ENCODE measurements around the gene MEG3.
"Not testable (repeated sequence)": the region's sequence is repeated elsewhere in the genome, so short reads cannot be mapped to it uniquely, and the experiment has no call there.

The MEG3 gene

DNA sequence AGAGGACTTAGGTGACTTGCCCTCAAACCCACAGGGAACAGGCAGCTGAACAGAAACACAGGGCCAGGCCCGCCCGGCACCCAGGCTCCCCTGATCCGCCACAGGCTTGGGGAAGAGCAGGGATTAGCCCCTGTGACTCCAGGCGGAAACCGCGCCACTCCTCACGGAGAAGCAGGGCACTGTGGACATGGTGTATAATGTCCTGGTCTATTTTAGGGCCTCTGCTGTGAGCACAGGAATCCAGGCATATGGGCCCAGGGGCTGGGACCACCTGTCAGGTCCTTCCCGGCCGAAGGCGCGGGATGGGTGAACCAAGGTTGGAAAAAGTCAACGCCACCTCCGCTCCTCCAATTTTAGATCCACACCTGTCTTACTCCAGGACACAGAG, 34.6 kb upstream of the MEG3 start:
- Histone ChIP-seq H3K4me1 (ENCODE audit: control insufficient read depth, insufficient read depth, low read length) (no peaks in the 10 kb centered on the region), H3K4me3 (ENCODE audit: low read length) (no peak overlapping the region), H3K9ac (ENCODE audit: low read length) (no peak overlapping the region), H3K27me3 (ENCODE audit: control insufficient read depth, insufficient read depth, low read length) (no peaks in the 10 kb centered on the region), H3K27ac (ENCODE audit: low read depth, low read length) (no peak overlapping the region), H3K36me3 (ENCODE audit: control insufficient read depth, insufficient read depth, low read length) (no peaks in the 10 kb centered on the region)

DNA sequence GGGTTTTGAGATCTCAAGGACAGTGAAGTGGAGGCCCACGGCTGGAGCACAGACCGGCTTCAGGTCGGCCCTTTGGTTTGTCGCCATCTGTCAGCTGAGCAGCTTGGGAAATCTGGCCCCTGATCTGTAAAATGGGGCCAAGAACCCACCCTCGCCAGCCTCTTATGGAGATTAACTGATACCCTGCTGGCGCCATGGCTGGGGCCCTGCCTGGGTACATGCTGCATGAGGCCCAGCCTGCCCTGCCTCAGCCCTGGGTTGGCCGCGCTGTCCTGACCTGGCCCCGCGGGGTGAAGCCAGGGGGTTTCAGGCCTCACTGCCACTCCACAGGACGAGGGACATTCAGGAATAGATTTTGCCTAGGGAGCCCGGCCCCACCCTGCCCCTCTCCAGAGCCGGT, 33.9 kb upstream of the MEG3 start:
- Histone ChIP-seq H3K4me3 (ENCODE audit: low read length) (no peak overlapping the region), H3K4me1 (ENCODE audit: control insufficient read depth, insufficient read depth, low read length) (no peaks in the 10 kb centered on the region), H3K36me3 (ENCODE audit: control insufficient read depth, insufficient read depth, low read length) (no peaks in the 10 kb centered on the region), H3K27ac (ENCODE audit: low read depth, low read length) (no peak overlapping the region), H3K9ac (ENCODE audit: low read length) (no peak overlapping the region), H3K27me3 (ENCODE audit: control insufficient read depth, insufficient read depth, low read length) (no peaks in the 10 kb centered on the region)

DNA sequence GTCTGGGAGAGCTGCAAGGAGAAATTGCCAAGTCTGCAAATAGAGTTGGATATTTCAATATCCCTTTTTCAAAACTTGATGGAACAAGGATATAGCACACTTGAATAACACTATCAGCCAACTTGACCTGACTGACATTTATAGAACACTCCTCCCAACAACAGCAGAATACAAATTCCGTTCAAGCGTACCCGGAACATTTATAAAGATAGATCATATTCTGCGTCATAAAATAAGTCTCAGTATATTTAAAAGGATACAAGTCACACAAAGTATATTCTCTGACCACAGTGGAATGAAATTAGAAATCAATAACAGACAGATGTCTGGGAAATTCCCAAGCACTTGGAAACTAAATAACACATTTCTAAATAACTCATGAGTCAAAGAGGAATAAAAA, 29.0 kb upstream of the MEG3 start:
- H3K27me3 ChIP-seq (ENCODE audit: control insufficient read depth, insufficient read depth, low read length): no peaks in the 10 kb centered on the region
- no peak overlapping the region for H3K9ac ChIP-seq (ENCODE audit: low read length)
- no peaks in the 10 kb centered on the region for H3K4me1 ChIP-seq (ENCODE audit: control insufficient read depth, insufficient read depth, low read length)
- no peak overlapping the region for H3K27ac ChIP-seq (ENCODE audit: low read depth, low read length)
- H3K36me3 ChIP-seq (ENCODE audit: control insufficient read depth, insufficient read depth, low read length): no peaks in the 10 kb centered on the region
- no peak overlapping the region for H3K4me3 ChIP-seq (ENCODE audit: low read length)

DNA sequence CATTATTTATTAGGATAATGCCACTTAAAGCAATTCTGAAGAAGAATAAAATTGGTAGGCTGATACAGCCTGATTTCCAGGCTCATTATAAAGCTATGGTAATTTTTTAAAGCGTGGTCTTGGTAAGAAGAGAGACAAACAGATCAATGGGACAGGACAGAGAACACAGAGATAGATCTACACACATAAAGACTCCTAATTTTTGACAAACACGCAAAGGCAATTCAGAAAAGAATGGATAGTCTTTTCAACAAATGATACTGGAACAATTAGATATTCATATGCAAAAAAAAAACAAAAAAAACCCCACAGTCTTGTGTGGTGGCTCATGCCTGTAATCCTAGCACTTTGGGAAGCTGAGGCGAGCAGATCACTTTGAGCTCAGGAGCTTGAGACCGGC, 25.9 kb upstream of the MEG3 start:
- Histone ChIP-seq H3K9ac (ENCODE audit: low read length) (no peak overlapping the region), H3K4me3 (ENCODE audit: low read length) (no peak overlapping the region)

DNA sequence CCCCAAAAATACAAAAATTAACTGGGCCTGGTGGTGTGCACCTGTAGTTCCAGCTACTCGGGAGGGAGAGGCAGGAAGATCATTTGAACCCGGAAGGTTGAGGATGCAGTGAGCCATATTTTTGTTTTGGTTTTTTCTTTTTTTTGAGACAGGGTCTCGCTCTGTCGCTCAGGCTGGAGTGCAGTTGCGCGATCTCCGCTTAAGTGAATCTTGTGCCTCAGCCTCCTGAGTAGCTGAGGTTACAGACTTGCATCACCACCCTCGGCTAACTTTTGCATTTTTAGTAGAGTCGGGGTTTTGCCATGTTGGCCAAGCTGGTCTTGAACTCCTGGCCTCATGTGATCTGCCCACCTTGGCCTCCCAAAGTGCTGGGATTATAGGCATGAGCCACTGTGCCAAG, 24.5 kb upstream of the MEG3 start:
- H3K4me1 ChIP-seq (ENCODE audit: control insufficient read depth, insufficient read depth, low read length); H3K27me3 ChIP-seq (ENCODE audit: control insufficient read depth, insufficient read depth, low read length); H3K9ac ChIP-seq (ENCODE audit: low read length); H3K36me3 ChIP-seq (ENCODE audit: control insufficient read depth, insufficient read depth, low read length); H3K27ac ChIP-seq (ENCODE audit: low read depth, low read length); H3K4me3 ChIP-seq (ENCODE audit: low read length): not testable (repeated sequence)

More for the DNA sequence above, 25.9 kb upstream of the MEG3 start:
- H3K27me3 ChIP-seq (ENCODE audit: control insufficient read depth, insufficient read depth, low read length): no peaks in the 10 kb centered on the region
- no peaks in the 10 kb centered on the region for H3K4me1 ChIP-seq (ENCODE audit: control insufficient read depth, insufficient read depth, low read length)
- H3K36me3 ChIP-seq (ENCODE audit: control insufficient read depth, insufficient read depth, low read length): no peaks in the 10 kb centered on the region
- H3K27ac ChIP-seq (ENCODE audit: low read depth, low read length): no peak overlapping the region

DNA sequence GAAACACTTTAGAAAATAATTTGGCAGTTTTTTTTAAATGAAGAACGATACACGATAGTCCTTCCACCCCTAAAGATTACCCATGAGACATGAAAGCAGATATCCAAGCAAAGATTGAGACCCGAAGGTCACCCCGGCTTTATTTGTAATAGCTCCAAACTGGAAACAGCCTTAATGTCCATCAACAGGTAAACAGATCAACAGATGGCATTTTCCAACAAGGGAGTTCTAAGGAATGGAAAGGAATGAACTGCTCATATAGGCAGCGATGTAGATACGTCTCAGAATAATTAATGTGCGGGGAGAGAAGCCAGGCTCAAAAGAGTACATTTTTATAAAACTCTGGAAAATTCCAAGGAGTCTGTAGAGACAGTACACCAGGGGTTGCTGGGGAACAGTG, 23.7 kb upstream of the MEG3 start:
- H3K9ac ChIP-seq (ENCODE audit: low read length): no peak overlapping the region
- no peak overlapping the region for H3K4me3 ChIP-seq (ENCODE audit: low read length)

DNA sequence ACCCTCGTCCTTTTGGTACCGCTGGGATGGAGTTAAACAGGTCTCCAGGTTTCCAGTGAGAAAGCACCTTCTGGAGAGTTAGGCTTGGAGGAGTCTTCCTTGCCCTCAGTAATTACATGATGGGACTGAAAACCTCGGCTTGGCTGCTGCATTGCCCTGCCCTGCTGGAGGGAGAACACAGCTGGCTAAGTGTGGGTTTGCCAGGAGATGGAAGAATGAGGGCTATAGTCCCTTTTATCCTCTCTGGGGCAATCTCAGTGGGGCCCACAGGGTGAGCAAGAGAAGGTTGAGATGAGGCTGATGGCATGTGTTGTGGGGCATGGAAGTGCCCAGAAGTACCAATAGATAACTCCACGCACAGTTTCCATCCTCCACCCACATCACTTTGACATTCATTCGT, 23.2 kb upstream of the MEG3 start:
- H3K27me3 ChIP-seq (ENCODE audit: control insufficient read depth, insufficient read depth, low read length): no peaks in the 10 kb centered on the region
- H3K4me3 ChIP-seq (ENCODE audit: low read length): no peak overlapping the region
- no peak overlapping the region for H3K9ac ChIP-seq (ENCODE audit: low read length)
- H3K27ac ChIP-seq (ENCODE audit: low read depth, low read length): no peak overlapping the region
- no peaks in the 10 kb centered on the region for H3K4me1 ChIP-seq (ENCODE audit: control insufficient read depth, insufficient read depth, low read length)
- H3K36me3 ChIP-seq (ENCODE audit: control insufficient read depth, insufficient read depth, low read length): no peaks in the 10 kb centered on the region

More for the DNA sequence above, 23.7 kb upstream of the MEG3 start:
- Histone ChIP-seq H3K36me3 (ENCODE audit: control insufficient read depth, insufficient read depth, low read length) (no peaks in the 10 kb centered on the region), H3K27ac (ENCODE audit: low read depth, low read length) (no peak overlapping the region), H3K27me3 (ENCODE audit: control insufficient read depth, insufficient read depth, low read length) (no peaks in the 10 kb centered on the region), H3K4me1 (ENCODE audit: control insufficient read depth, insufficient read depth, low read length) (no peaks in the 10 kb centered on the region)

DNA sequence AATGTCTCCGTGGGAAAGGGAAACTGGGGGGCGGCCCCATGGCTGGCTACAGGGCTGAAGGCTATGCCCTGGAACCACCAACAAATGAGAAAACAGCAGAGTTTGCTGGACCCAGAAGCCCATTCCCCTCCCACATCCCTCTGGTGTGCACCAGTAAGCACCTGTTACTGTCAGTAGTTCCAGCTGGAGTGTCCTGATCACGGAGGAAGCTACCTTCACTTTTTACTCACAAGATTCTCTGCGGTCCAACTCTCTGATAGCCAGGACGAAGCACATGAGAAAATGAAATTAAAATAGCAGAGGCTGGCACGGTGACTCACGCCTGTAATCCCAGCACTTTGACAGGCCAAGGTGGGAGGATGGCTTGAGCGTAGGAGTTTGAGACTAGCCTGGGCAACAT, 22.7 kb upstream of the MEG3 start:
- Histone ChIP-seq H3K27me3 (ENCODE audit: control insufficient read depth, insufficient read depth, low read length) (no peaks in the 10 kb centered on the region), H3K27ac (ENCODE audit: low read depth, low read length) (no peak overlapping the region)

DNA sequence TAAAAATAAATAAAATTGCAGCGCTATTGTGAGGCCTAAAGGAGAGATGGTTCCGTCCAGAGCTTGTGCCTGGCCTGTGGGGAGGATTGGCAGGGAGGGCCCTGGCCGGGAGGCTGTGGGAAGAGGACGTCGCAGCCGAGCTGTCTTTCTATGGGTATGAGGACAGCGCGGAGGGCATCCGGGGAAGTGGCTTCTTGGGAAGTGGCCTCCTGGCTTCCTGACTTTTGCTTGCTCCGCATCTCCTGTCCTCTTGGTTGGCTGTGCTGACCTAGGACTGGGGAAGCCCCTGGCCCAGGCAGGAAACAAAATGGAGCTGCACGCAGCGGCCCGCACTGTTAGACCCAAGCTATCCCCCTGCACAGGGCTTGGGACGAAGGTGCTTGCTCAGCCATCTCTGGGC, 22.2 kb upstream of the MEG3 start:
- H3K4me1 ChIP-seq (ENCODE audit: control insufficient read depth, insufficient read depth, low read length): no peaks in the 10 kb centered on the region
- no peaks in the 10 kb centered on the region for H3K27me3 ChIP-seq (ENCODE audit: control insufficient read depth, insufficient read depth, low read length)
- no peaks in the 10 kb centered on the region for H3K36me3 ChIP-seq (ENCODE audit: control insufficient read depth, insufficient read depth, low read length)
- no peak overlapping the region for H3K9ac ChIP-seq (ENCODE audit: low read length)
- H3K27ac ChIP-seq (ENCODE audit: low read depth, low read length): no peak overlapping the region
- H3K4me3 ChIP-seq (ENCODE audit: low read length): no peak overlapping the region

More for the DNA sequence above, 22.7 kb upstream of the MEG3 start:
- Histone ChIP-seq H3K4me3 (ENCODE audit: low read length) (no peak overlapping the region), H3K9ac (ENCODE audit: low read length) (no peak overlapping the region), H3K4me1 (ENCODE audit: control insufficient read depth, insufficient read depth, low read length) (no peaks in the 10 kb centered on the region), H3K36me3 (ENCODE audit: control insufficient read depth, insufficient read depth, low read length) (no peaks in the 10 kb centered on the region)

DNA sequence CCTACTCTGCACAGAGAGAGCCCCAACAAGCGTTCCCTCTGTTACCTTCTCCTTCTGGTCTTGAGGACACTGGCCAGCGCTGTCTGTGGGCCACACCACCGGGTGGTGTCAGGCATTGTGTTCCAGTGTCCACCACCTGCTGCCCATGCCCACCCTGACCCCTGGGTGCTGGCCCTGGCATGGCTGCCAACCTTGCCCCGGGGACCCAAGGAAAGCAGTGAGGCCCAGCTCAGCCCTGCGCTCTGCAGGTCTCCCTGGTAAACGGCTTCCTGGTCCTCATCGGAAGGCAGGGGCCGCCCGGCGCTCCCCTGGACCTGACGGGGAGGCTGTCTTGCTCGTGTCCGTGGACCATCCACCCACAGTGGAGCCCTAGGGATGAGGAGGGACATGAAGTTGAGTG, 21.8 kb upstream of the MEG3 start:
- no peaks in the 10 kb centered on the region for H3K27me3 ChIP-seq (ENCODE audit: control insufficient read depth, insufficient read depth, low read length)
- H3K9ac ChIP-seq (ENCODE audit: low read length): no peak overlapping the region
- no peaks in the 10 kb centered on the region for H3K4me1 ChIP-seq (ENCODE audit: control insufficient read depth, insufficient read depth, low read length)
- H3K27ac ChIP-seq (ENCODE audit: low read depth, low read length): no peak overlapping the region
- H3K4me3 ChIP-seq (ENCODE audit: low read length): no peak overlapping the region
- H3K36me3 ChIP-seq (ENCODE audit: control insufficient read depth, insufficient read depth, low read length): no peaks in the 10 kb centered on the region

DNA sequence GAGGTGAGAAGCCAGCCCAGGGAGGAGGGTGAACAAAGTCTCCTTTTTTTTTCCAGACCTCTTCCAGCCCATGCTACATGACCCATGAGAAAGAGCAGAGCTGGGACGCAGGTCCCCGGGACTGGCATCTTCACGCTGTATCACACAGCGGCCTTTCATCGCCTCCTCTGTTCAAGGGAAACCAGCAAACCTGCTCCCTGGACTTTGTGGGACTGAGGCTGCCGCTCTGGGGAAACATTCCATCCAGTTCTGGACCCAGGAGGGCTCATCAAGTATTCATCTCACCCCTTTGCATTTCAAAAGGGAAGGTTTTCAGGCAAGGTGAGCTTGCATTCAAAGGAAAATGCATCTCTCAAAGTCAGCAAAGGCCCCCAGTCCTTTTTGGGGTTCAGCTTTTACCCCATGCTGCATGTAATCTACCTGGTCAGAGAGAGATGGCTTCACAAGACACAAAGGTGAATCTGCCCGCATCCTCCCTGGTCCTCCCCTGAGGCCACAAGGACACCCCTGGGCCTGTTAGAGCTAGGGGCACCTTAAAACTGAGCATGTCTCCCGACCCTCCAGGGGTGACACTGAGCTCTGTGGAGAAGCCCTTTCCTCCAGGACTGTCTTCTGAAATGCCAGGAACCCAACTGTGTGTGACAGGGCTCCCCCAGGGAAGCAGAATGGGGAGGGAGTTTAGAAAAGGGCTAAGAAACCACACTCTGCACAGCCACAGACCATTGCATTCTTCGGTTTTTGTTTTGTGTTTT, 21.2 kb upstream of the MEG3 start:
- Histone ChIP-seq H3K4me1 (ENCODE audit: control insufficient read depth, insufficient read depth, low read length) (no peaks in the 10 kb centered on the region), H3K4me3 (ENCODE audit: low read length) (no peak overlapping the region), H3K27ac (ENCODE audit: low read depth, low read length) (no peak overlapping the region), H3K36me3 (ENCODE audit: control insufficient read depth, insufficient read depth, low read length) (no peaks in the 10 kb centered on the region), H3K9ac (ENCODE audit: low read length) (no peak overlapping the region), H3K27me3 (ENCODE audit: control insufficient read depth, insufficient read depth, low read length) (no peaks in the 10 kb centered on the region)

DNA sequence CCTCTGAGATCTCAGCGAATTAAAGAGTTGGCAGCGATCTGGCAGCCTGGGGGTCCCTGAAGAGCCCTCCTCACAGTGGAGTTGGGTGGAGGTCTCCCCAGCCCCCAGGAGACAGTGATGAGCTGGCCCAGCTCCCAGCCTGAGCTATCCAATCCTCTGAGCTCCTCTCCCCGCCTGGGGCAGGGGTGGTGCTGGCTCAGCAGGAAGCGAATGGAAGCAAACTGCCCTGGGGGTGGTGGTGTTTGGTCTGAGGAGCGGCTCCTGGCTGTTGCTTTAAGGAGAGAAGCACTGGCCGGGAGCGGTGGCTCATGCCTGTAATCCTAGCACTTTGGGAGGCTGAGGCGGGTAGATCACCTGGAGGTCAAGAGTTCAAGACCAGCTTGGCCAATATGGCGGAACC, 19.5 kb upstream of the MEG3 start:
- no peak overlapping the region for H3K27ac ChIP-seq (ENCODE audit: low read depth, low read length)
- H3K4me1 ChIP-seq (ENCODE audit: control insufficient read depth, insufficient read depth, low read length): no peaks in the 10 kb centered on the region
- H3K4me3 ChIP-seq (ENCODE audit: low read length): no peak overlapping the region
- H3K27me3 ChIP-seq (ENCODE audit: control insufficient read depth, insufficient read depth, low read length): no peaks in the 10 kb centered on the region
- H3K36me3 ChIP-seq (ENCODE audit: control insufficient read depth, insufficient read depth, low read length): no peaks in the 10 kb centered on the region
- no peak overlapping the region for H3K9ac ChIP-seq (ENCODE audit: low read length)

DNA sequence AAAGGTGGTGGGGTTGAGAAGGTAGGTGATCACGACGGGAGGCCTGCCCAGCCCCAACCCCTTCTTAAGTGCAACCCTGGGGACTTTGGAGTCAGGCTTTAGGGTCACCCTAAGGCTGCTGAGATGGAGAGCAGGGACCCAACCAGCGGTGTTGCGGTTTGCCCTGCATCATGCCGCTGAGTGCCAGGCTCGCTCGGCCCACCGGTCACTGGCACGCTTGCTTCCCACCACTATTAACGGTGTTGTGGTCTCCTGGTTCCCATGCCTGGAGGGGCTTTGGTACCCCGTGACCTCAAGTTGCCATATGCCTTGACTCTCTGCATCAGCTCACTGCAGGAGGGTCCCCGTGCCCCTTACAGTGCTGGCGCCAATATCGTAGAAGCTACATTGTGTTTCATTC, 18.4 kb upstream of the MEG3 start:
- H3K9ac ChIP-seq (ENCODE audit: low read length): no peak overlapping the region
- no peak overlapping the region for H3K4me3 ChIP-seq (ENCODE audit: low read length)
- H3K27ac ChIP-seq (ENCODE audit: low read depth, low read length): no peak overlapping the region
- no peaks in the 10 kb centered on the region for H3K27me3 ChIP-seq (ENCODE audit: control insufficient read depth, insufficient read depth, low read length)
- H3K36me3 ChIP-seq (ENCODE audit: control insufficient read depth, insufficient read depth, low read length): no peaks in the 10 kb centered on the region
- H3K4me1 ChIP-seq (ENCODE audit: control insufficient read depth, insufficient read depth, low read length): no peaks in the 10 kb centered on the region
